Fibroblast of pulmonary artery (primary cell): ENCODE measurements around the gene RASGEF1C.
A peak's percentile ranks its signal among the peaks of the same experiment; 100 is the strongest.

Experiments used
- DNase-seq: peaks from one replicate; pipeline ENCODE4 v3.0.0-alpha.2; 2010; ENCODE audit warnings: low read depth
- H3K4me3 ChIP-seq: replicated peaks from 2 replicates; pipeline ENCODE4 v1.5.1; 2011; ENCODE audit warnings: low read depth, mild to moderate bottlenecking, control low read depth, low read length, moderate library complexity
- CTCF ChIP-seq: IDR thresholded peaks from 2 replicates; pipeline ENCODE4 v1.5.1; 2011; ENCODE audit warnings: mild to moderate bottlenecking, control low read depth, low read length, inconsistent platforms; ENCODE audit errors: missing control alignments

RASGEF1C gene

GRCh38 chr5:180071531-180072255 is 137.3 kb downstream of the RASGEF1C start, which contains the start of gene RNF130:
RNF130 (minus strand) TSS chr5:180071759; CDS start chr5:180071702, 57 bp downstream.
- no peak for TF ChIP-seq CTCF
- DNase-seq: peak; percentile 95
- H3K4me3 ChIP-seq: peak within 1 kb of the TSS; percentile 70

- no peak for TF ChIP-seq CTCF
- peak overlapping the region; percentile 70 for H3K4me3 ChIP-seq
- peak; percentile 62 for DNase-seq
Measured at GRCh38 chr5:180070756-180071530, 138.1 kb downstream of the RASGEF1C start.

GRCh38 chr5:180069589-180070247 is 139.3 kb downstream of the RASGEF1C start:
- no peak for DNase-seq
- peak overlapping the region; percentile 70 for H3K4me3 ChIP-seq
- TF ChIP-seq CTCF: no peak

GRCh38 chr5:180068519-180069090 is 140.4 kb downstream of the RASGEF1C start:
- no peak overlapping the region for H3K4me3 ChIP-seq
- TF ChIP-seq CTCF: no peak
- DNase-seq: no peak

GRCh38 chr5:180067986-180068385 is 141.0 kb downstream of the RASGEF1C start:
- no peak for TF ChIP-seq CTCF
- no peak for DNase-seq
- H3K4me3 ChIP-seq: no peak overlapping the region

GRCh38 chr5:180060192-180060591 is 148.8 kb downstream of the RASGEF1C start:
- no peak for DNase-seq
- no peak for TF ChIP-seq CTCF
- no peak overlapping the region for H3K4me3 ChIP-seq
